ENCODE measurements around the gene GALNT17.

Gene GALNT17

DNA sequence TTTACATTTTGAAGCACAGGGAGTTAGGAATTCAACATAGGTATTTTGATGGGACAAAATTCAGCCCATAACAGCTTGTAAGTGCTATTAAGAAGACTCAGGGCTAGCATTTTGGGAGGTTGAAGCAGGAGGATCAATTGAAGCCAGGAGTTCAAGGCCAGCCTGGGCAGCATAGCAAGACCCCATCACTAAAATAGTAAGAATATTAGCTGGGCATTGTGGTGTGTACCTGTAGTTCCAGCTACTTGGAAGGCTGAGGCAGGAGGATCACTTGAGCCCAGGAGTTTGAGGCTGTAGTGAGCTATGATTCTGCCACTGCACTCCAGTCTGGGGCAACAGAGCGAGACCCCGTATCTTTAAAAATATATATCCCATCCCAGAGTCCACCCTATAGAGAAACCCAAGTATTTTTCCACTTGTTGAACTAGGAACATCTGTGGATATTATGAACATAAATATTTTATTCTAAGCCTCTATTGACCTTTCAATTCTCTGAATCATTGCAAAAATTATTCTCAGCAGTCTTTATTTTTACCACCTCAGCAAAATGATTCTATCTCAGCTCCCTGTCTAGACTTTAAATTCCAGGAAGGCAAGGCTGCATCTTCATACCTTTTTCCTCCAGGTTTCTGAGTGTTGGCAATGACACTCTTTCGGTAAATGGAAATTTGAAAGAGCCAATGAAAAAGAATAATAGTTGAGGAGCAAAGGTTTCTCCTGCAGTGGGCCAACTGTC is 181.0 kb downstream of the GALNT17 start:
- H3K36me3 ChIP-seq (ENCODE audit: control insufficient read depth in 2 of 2, insufficient read depth in 1 of 2, low read length in 2 of 2): no peaks in the 10 kb centered on the region
- no peaks in the 10 kb centered on the region for H3K4me1 ChIP-seq (ENCODE audit: control insufficient read depth, insufficient read depth, low read length)
- H3K4me3 ChIP-seq (ENCODE audit: low read depth, low read length): no peak overlapping the region
- ChIA-PET CTCF (no interaction called here), POLR2A (no interaction called here)
- TF ChIP-seq SETDB1 (IDR thresholded peaks at IDR 0.05; ENCODE audit: insufficient read length, low read length): no peak
- TF ChIP-seq ZNF174 (tag by site-specific recombination; IDR thresholded peaks at IDR 0.05): no peak
- TF ChIP-seq ZFHX2 (tag by site-specific recombination; conservative IDR thresholded peaks at IDR 0.05): no peak
- TF ChIP-seq, protein P1, sequence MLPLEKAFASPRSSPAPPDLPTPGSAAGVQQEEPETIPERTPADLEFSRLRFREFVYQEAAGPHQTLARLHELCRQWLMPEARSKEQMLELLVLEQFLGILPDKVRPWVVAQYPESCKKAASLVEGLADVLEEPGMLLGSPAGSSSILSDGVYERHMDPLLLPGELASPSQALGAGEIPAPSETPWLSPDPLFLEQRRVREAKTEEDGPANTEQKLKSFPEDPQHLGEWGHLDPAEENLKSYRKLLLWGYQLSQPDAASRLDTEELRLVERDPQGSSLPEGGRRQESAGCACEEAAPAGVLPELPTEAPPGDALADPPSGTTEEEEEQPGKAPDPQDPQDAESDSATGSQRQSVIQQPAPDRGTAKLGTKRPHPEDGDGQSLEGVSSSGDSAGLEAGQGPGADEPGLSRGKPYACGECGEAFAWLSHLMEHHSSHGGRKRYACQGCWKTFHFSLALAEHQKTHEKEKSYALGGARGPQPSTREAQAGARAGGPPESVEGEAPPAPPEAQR (tag by site-specific recombination; IDR thresholded peaks at IDR 0.05): no peak
- no peak for TF ChIP-seq ZNF660 (tag by site-specific recombination; IDR thresholded peaks at IDR 0.05)
- no peak for TF ChIP-seq SALL2 (tag by site-specific recombination; IDR thresholded peaks at IDR 0.05; ENCODE audit: borderline replicate concordance)
- TF ChIP-seq ZNF654 (tag by site-specific recombination; IDR thresholded peaks at IDR 0.05; ENCODE audit: low read depth): no peak
- TF ChIP-seq ZNF221 (tag by site-specific recombination; IDR thresholded peaks at IDR 0.05; ENCODE audit: borderline replicate concordance): no peak
- no peak for TF ChIP-seq ZNF423 (tag by site-specific recombination; IDR thresholded peaks at IDR 0.05)
- TF ChIP-seq ZNF747 (tag by site-specific recombination; IDR thresholded peaks at IDR 0.05): no peak
- no peak for TF ChIP-seq ZNF157 (tag by site-specific recombination; IDR thresholded peaks at IDR 0.05)
- TF ChIP-seq ZNF677 (tag by site-specific recombination; IDR thresholded peaks at IDR 0.05): no peak
- TF ChIP-seq ZNF585B (tag by site-specific recombination; IDR thresholded peaks at IDR 0.05): no peak
- no peak for TF ChIP-seq ZBTB7A (tag by site-specific recombination; IDR thresholded peaks at IDR 0.05; ENCODE audit: low read depth)
- no peak for TF ChIP-seq ZNF623 (tag by site-specific recombination; IDR thresholded peaks at IDR 0.05)
- TF ChIP-seq TCF7L2 (IDR thresholded peaks at IDR 0.05; ENCODE audit: borderline replicate concordance, low read depth, low read length): no peak
- no peak for TF ChIP-seq ZNF416 (tag by site-specific recombination; IDR thresholded peaks at IDR 0.05)
- no peak overlapping the region for H3K27ac ChIP-seq (ENCODE audit: extremely low read depth, low read depth, low read length)
- H3K9me3 ChIP-seq (ENCODE audit: control insufficient read depth, insufficient read depth, low read depth, low read length): no peaks in the 10 kb centered on the region

DNA sequence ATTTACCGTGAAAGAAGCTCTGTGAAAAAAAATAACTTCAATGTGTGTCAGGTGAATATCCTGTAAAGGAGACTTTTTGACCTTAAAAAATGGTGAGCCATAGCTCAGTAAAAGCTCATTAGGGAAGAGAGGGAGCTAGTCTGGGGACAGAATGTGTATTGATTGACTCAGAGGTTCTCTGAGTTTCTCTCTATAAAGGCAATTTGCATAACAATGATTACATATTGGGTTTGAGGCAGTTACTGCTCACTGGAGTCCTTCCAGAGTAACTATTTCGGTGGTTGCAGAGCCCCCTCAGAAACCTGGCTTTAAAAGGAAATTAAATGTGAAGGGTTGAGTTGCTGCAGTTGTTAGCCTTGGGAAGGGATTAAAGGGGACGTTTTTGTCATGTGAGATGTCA is 181.6 kb downstream of the GALNT17 start:
- ChIA-PET CTCF (no interaction called here), POLR2A (no interaction called here)
- Histone ChIP-seq H3K27ac (ENCODE audit: extremely low read depth, low read depth, low read length) (no peak overlapping the region), H3K9me3 (ENCODE audit: control insufficient read depth, insufficient read depth, low read depth, low read length) (no peaks in the 10 kb centered on the region), H3K4me3 (ENCODE audit: low read depth, low read length) (no peak overlapping the region), H3K4me1 (ENCODE audit: control insufficient read depth, insufficient read depth, low read length) (no peaks in the 10 kb centered on the region), H3K36me3 (ENCODE audit: control insufficient read depth in 2 of 2, insufficient read depth in 1 of 2, low read length in 2 of 2) (no peaks in the 10 kb centered on the region)
- TF ChIP-seq, protein P2, sequence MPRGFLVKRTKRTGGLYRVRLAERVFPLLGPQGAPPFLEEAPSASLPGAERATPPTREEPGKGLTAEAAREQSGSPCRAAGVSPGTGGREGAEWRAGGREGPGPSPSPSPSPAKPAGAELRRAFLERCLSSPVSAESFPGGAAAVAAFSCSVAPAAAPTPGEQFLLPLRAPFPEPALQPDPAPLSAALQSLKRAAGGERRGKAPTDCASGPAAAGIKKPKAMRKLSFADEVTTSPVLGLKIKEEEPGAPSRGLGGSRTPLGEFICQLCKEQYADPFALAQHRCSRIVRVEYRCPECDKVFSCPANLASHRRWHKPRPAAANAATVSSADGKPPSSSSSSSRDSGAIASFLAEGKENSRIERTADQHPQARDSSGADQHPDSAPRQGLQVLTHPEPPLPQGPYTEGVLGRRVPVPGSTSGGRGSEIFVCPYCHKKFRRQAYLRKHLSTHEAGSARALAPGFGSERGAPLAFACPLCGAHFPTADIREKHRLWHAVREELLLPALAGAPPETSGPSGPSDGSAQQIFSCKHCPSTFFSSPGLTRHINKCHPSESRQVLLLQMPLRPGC (tag by site-specific recombination; IDR thresholded peaks at IDR 0.05): no peak
- no peak for TF ChIP-seq ZNF155 (tag by site-specific recombination; IDR thresholded peaks at IDR 0.05)
- no peak for TF ChIP-seq EGR2 (tag by site-specific recombination; IDR thresholded peaks at IDR 0.05; ENCODE audit: low read depth)
- TF ChIP-seq SETDB1 (IDR thresholded peaks at IDR 0.05; ENCODE audit: insufficient read length, low read length): no peak
- TF ChIP-seq ZNF138 (tag by site-specific recombination; IDR thresholded peaks at IDR 0.05; ENCODE audit: borderline replicate concordance): no peak
- TF ChIP-seq ZBTB7A (tag by site-specific recombination; IDR thresholded peaks at IDR 0.05; ENCODE audit: low read depth): no peak
- TF ChIP-seq ZNF660 (tag by site-specific recombination; IDR thresholded peaks at IDR 0.05): no peak

Measured in HEK293 (cell line).